ENCODE data around the gene C8A. TPM values are rescaled to one million over a fixed set of nuclear protein-coding genes. Genes with fewer than 3 reads are reported as not detected.

C8A gene
- total and polyA plus RNA-seq, 4 donors: 144 to 669 (median 275) TPM

DNA sequence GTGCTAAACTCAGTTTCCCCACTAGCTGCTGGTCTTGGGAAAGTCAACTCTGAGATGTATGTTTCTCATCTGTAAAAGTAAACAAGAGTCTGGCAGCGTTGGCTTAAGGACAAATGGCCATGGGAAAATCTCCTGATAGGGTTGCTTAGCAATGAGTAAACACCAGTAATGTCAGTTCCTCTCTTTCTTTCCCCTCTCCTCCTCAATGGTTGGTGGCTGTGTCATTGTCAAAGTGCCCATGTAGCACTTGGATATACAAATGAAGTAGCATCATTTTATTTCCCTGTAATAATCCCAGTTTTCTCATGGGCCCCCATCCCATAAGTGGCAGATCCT lies 33.2 kb upstream of the C8A start:
- no peaks in the 10 kb centered on the region for H3K9me3 ChIP-seq (ENCODE audit: control insufficient read depth in 4 of 4, low read length in 3 of 4)
- WGBS: 0% methylated on average over 1 of the region's 1 CpG

DNA sequence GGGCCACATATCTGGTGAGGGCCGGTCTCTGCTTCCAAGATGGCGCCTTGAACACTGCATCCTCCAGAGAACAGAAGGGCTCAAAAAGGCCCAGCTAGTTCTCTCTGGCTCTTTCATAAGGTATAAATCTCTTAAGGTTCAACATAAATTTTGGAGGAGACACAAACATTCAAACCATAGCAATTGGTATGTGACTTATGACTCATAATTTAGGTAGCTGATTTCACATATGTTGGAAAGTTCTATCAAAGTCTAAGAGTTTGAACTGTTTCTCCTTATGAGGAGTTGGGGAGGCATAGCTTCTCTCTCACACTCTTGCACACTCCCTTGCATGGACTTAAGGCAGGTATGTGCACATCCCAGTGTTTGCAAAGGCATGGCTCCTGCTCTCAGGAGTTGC lies 30.3 kb upstream of the C8A start:
- Histone ChIP-seq H3K36me3 (ENCODE audit: control insufficient read depth in 4 of 4, insufficient read depth in 3 of 4, low read depth in 1 of 4, low read length in 3 of 4) (no peaks in the 10 kb centered on the region), H3K4me1 (ENCODE audit: control insufficient read depth in 4 of 4, insufficient read depth in 4 of 4, low read length in 3 of 4) (peaks cover 0 to 21% (median 13%) of the 10 kb centered on the region in 4 donors), H3K9ac (ENCODE audit: low read depth in 1 of 2, low read length in 2 of 2) (no peak overlapping the region), H3K4me3 (ENCODE audit: low read depth in 1 of 3, low read length in 3 of 3) (no peak overlapping the region), H3K27me3 (ENCODE audit: control insufficient read depth in 4 of 4, insufficient read depth in 4 of 4, low read length in 3 of 4) (no peaks in the 10 kb centered on the region), H3K9me3 (ENCODE audit: control insufficient read depth in 4 of 4, low read length in 3 of 4) (no peaks in the 10 kb centered on the region), H3K27ac (ENCODE audit: low read depth in 1 of 2, low read length in 2 of 2) (no peak overlapping the region)
- TF ChIP-seq, protein P1, sequence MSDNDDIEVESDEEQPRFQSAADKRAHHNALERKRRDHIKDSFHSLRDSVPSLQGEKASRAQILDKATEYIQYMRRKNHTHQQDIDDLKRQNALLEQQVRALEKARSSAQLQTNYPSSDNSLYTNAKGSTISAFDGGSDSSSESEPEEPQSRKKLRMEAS (IDR thresholded peaks at IDR 0.05): no peak
- TF ChIP-seq GABPA (IDR thresholded peaks at IDR 0.05 in 1 of 2, conservative IDR thresholded peaks at IDR 0.05 in 1 of 2) (no peak), HNF4A (conservative IDR thresholded peaks at IDR 0.05) (no peak), HNF4G (IDR thresholded peaks at IDR 0.05) (no peak), SP1 (IDR thresholded peaks at IDR 0.05) (no peak), EGR1 (IDR thresholded peaks at IDR 0.05; ENCODE audit: low read depth in 2 of 2) (no peak), FOXA1 (IDR thresholded peaks at IDR 0.05) (no peak), TAF1 (conservative IDR thresholded peaks at IDR 0.05) (no peak), RXRA (IDR thresholded peaks at IDR 0.05) (no peak), FOXA2 (IDR thresholded peaks at IDR 0.05) (no peak), YY1 (IDR thresholded peaks at IDR 0.05) (no peak), NR2F2 (IDR thresholded peaks at IDR 0.05) (no peak), JUND (IDR thresholded peaks at IDR 0.05) (no peak)
- TF ChIP-seq, protein P2, sequence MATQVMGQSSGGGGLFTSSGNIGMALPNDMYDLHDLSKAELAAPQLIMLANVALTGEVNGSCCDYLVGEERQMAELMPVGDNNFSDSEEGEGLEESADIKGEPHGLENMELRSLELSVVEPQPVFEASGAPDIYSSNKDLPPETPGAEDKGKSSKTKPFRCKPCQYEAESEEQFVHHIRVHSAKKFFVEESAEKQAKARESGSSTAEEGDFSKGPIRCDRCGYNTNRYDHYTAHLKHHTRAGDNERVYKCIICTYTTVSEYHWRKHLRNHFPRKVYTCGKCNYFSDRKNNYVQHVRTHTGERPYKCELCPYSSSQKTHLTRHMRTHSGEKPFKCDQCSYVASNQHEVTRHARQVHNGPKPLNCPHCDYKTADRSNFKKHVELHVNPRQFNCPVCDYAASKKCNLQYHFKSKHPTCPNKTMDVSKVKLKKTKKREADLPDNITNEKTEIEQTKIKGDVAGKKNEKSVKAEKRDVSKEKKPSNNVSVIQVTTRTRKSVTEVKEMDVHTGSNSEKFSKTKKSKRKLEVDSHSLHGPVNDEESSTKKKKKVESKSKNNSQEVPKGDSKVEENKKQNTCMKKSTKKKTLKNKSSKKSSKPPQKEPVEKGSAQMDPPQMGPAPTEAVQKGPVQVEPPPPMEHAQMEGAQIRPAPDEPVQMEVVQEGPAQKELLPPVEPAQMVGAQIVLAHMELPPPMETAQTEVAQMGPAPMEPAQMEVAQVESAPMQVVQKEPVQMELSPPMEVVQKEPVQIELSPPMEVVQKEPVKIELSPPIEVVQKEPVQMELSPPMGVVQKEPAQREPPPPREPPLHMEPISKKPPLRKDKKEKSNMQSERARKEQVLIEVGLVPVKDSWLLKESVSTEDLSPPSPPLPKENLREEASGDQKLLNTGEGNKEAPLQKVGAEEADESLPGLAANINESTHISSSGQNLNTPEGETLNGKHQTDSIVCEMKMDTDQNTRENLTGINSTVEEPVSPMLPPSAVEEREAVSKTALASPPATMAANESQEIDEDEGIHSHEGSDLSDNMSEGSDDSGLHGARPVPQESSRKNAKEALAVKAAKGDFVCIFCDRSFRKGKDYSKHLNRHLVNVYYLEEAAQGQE (IDR thresholded peaks at IDR 0.05): no peak
- TF ChIP-seq, protein P3, sequence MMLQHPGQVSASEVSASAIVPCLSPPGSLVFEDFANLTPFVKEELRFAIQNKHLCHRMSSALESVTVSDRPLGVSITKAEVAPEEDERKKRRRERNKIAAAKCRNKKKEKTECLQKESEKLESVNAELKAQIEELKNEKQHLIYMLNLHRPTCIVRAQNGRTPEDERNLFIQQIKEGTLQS (IDR thresholded peaks at IDR 0.05): no peak
- TF ChIP-seq, protein P4, sequence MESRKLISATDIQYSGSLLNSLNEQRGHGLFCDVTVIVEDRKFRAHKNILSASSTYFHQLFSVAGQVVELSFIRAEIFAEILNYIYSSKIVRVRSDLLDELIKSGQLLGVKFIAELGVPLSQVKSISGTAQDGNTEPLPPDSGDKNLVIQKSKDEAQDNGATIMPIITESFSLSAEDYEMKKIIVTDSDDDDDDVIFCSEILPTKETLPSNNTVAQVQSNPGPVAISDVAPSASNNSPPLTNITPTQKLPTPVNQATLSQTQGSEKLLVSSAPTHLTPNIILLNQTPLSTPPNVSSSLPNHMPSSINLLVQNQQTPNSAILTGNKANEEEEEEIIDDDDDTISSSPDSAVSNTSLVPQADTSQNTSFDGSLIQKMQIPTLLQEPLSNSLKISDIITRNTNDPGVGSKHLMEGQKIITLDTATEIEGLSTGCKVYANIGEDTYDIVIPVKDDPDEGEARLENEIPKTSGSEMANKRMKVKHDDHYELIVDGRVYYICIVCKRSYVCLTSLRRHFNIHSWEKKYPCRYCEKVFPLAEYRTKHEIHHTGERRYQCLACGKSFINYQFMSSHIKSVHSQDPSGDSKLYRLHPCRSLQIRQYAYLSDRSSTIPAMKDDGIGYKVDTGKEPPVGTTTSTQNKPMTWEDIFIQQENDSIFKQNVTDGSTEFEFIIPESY (IDR thresholded peaks at IDR 0.05): no peak
- TF ChIP-seq, protein P5, sequence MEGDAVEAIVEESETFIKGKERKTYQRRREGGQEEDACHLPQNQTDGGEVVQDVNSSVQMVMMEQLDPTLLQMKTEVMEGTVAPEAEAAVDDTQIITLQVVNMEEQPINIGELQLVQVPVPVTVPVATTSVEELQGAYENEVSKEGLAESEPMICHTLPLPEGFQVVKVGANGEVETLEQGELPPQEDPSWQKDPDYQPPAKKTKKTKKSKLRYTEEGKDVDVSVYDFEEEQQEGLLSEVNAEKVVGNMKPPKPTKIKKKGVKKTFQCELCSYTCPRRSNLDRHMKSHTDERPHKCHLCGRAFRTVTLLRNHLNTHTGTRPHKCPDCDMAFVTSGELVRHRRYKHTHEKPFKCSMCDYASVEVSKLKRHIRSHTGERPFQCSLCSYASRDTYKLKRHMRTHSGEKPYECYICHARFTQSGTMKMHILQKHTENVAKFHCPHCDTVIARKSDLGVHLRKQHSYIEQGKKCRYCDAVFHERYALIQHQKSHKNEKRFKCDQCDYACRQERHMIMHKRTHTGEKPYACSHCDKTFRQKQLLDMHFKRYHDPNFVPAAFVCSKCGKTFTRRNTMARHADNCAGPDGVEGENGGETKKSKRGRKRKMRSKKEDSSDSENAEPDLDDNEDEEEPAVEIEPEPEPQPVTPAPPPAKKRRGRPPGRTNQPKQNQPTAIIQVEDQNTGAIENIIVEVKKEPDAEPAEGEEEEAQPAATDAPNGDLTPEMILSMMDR (IDR thresholded peaks at IDR 0.05; ENCODE audit: low read depth, low read length, missing input control): no peak
- WGBS: 97% methylated on average over 2 of the region's 2 CpGs
- DNase-seq (ENCODE audit: low spot score): no peak

More for the DNA sequence above, 33.2 kb upstream of the C8A start:
- H3K27me3 ChIP-seq (ENCODE audit: control insufficient read depth in 4 of 4, insufficient read depth in 4 of 4, low read length in 3 of 4): no peaks in the 10 kb centered on the region
- peak overlapping the region in 1 of 2 donors; percentile 10 for H3K9ac ChIP-seq (ENCODE audit: low read depth in 1 of 2, low read length in 2 of 2)
- H3K4me3 ChIP-seq (ENCODE audit: low read depth in 1 of 3, low read length in 3 of 3): no peak overlapping the region
- no peak for DNase-seq (ENCODE audit: low spot score)
- peak overlapping the region; percentile 0 to 98 for H3K27ac ChIP-seq (ENCODE audit: low read depth in 1 of 2, low read length in 2 of 2)
- TF ChIP-seq RXRA (IDR thresholded peaks at IDR 0.05) (peak in 1 of 2 donors; percentile 3), FOXA1 (IDR thresholded peaks at IDR 0.05) (no peak), FOXA2 (IDR thresholded peaks at IDR 0.05) (peak; percentile 26)
- TF ChIP-seq, protein P4 (IDR thresholded peaks at IDR 0.05): no peak
- peaks cover 0 to 37% (median 16%) of the 10 kb centered on the region in 4 donors for H3K4me1 ChIP-seq (ENCODE audit: control insufficient read depth in 4 of 4, insufficient read depth in 4 of 4, low read length in 3 of 4)
- no peaks in the 10 kb centered on the region for H3K36me3 ChIP-seq (ENCODE audit: control insufficient read depth in 4 of 4, insufficient read depth in 3 of 4, low read depth in 1 of 4, low read length in 3 of 4)
